H1 (cell line): ENCODE results near the gene PDE4B. TPM values are rescaled to one million over a fixed set of nuclear protein-coding genes. Genes with fewer than 3 reads are reported as not detected.

Experiments
- CTCF ChIA-PET: fragments of 300-600 bp; sonication (Branson Sonifier 250); formaldehyde crosslinking; loops from one replicate; lab custom pipeline; 2021; ENCODE audit not compliant: partially characterized antibody; lab: Charles Lee
- POLR2A ChIA-PET: fragments of 300-600 bp; sonication (Branson Sonifier 250); formaldehyde crosslinking; loops from one replicate; lab custom pipeline; 2021; ENCODE audit warnings: inconsistent platforms; ENCODE audit not compliant: partially characterized antibody; lab: Charles Lee
- DNase-seq, 2 experiments: peaks; one replicate each; pipeline versions ENCODE4 v3.0.0 to v3.0.0-alpha.2; 2010 to 2022; ENCODE audit warnings: low spot score in 2 of 2, low read depth in 1 of 2, mixed read lengths in 1 of 2
- FAIRE-seq: peaks from 2 replicates; lab custom pipeline; 2011; peaks lifted over from hg19 to GRCh38; lab: Jason Lieb, UNC
- H2AFZ ChIP-seq: 2 replicates; pipeline ENCODE4 v1.8.1; 2012; ENCODE audit warnings: low read length, inconsistent platforms
- H2AK5ac ChIP-seq: 2 replicates; pipeline ENCODE4 v1.6.1; 2013; ENCODE audit warnings: low read depth, low read length
- H2BK120ac ChIP-seq: replicated peaks from 2 replicates; pipeline ENCODE3; 2013; ENCODE audit warnings: low read depth, low read length, inconsistent platforms
- H2BK12ac ChIP-seq: 2 replicates; pipeline ENCODE4 v1.6.1; 2013; ENCODE audit warnings: low read depth, low read length
- H2BK15ac ChIP-seq: 2 replicates; pipeline ENCODE4 v1.6.1; 2013; ENCODE audit warnings: low read length
- H2BK20ac ChIP-seq: 2 replicates; pipeline ENCODE4 v1.6.1; 2013; ENCODE audit warnings: low read length
- H2BK5ac ChIP-seq: 2 replicates; pipeline ENCODE4 v1.6.1; 2013; ENCODE audit warnings: low read depth, low read length
- H3K14ac ChIP-seq: 2 replicates; pipeline ENCODE4 v1.6.1; 2013; ENCODE audit warnings: inconsistent platforms; ENCODE audit not compliant: insufficient read length
- H3K18ac ChIP-seq: 2 replicates; pipeline ENCODE4 v1.6.1; 2013; ENCODE audit warnings: low read length; ENCODE audit errors: extremely low read depth
- H3K23ac ChIP-seq: 2 replicates; pipeline ENCODE4 v1.6.1; 2013; ENCODE audit warnings: inconsistent platforms; ENCODE audit not compliant: insufficient read length
- H3K23me2 ChIP-seq: 2 replicates; pipeline ENCODE4 v1.6.1; 2013; ENCODE audit warnings: low read depth, low read length
- H3K27ac ChIP-seq: 2 replicates; pipeline ENCODE4 v1.6.1; 2011; ENCODE audit warnings: low read depth, low read length, inconsistent platforms
- H3K27me3 ChIP-seq, 4 experiments: replicated peaks in 1 of 4; 1 replicate in 1 of 4; 2 replicates in 3 of 4; pipeline versions ENCODE4 v1.6.1 to v1.8.1; 2011 to 2013; ENCODE audit warnings: low read length in 3 of 4, mild to moderate bottlenecking in 3 of 4, inconsistent platforms in 2 of 4, mixed read lengths in 2 of 4, moderate library complexity in 1 of 4; ENCODE audit not compliant: control insufficient read depth in 3 of 4, insufficient read depth in 3 of 4; ENCODE audit errors: extremely low read depth in 1 of 4
- H3K36me3 ChIP-seq, 4 experiments: 2 replicates each; pipeline versions ENCODE4 v1.6.1 to v1.8.1; 2011 to 2013; ENCODE audit warnings: mild to moderate bottlenecking in 4 of 4, low read length in 3 of 4, moderate library complexity in 2 of 4, control low read depth in 1 of 4, inconsistent platforms in 1 of 4; ENCODE audit not compliant: insufficient read depth in 4 of 4, control insufficient read depth in 2 of 4
- H3K4ac ChIP-seq: replicated peaks from 2 replicates; pipeline ENCODE3; 2013; ENCODE audit warnings: low read length, low read depth, mixed read lengths, inconsistent platforms; ENCODE audit not compliant: insufficient read length
- H3K4me1 ChIP-seq, 4 experiments: replicated peaks in 1 of 4; 1 replicate in 1 of 4; 2 replicates in 3 of 4; pipeline versions ENCODE4 v1.6.1 to v1.8.1; 2011 to 2013; ENCODE audit warnings: low read length in 3 of 4, inconsistent platforms in 2 of 4, mixed read lengths in 1 of 4; ENCODE audit not compliant: insufficient read depth in 4 of 4, control insufficient read depth in 3 of 4
- H3K4me2 ChIP-seq, 2 experiments: 2 replicates each; pipeline versions ENCODE4 v1.6.1 to v1.8.1; 2011 to 2013; ENCODE audit warnings: low read depth in 2 of 2, low read length in 2 of 2, control low read depth in 1 of 2, inconsistent platforms in 1 of 2, mild to moderate bottlenecking in 1 of 2; ENCODE audit not compliant: insufficient read depth in 1 of 2
- H3K4me3 ChIP-seq, 4 experiments: fragments of 200-600, 300-600 bp in 1 of 4; sonication (generic), shearing (Covaris generic), sonication (Bioruptor Twin) in 1 of 4; 2 replicates each; pipeline versions ENCODE4 v1.5.1 to v1.8.1; 2011 to 2016; ENCODE audit warnings: low read length in 4 of 4, low read depth in 3 of 4, control low read depth in 2 of 4, inconsistent platforms in 2 of 4, mild to moderate bottlenecking in 2 of 4, mixed read lengths in 1 of 4, moderate library complexity in 1 of 4; ENCODE audit not compliant: insufficient read depth in 2 of 4; ENCODE audit errors: extremely low read depth in 1 of 4
- H3K56ac ChIP-seq: replicated peaks from 2 replicates; pipeline ENCODE3; 2013; ENCODE audit warnings: low read depth, mild to moderate bottlenecking, mixed read lengths, low read length, inconsistent platforms; ENCODE audit not compliant: insufficient read length
- H3K79me1 ChIP-seq: 2 replicates; pipeline ENCODE4 v1.6.1; 2013; ENCODE audit warnings: low read depth, low read length, control low read depth
- H3K79me2 ChIP-seq, 2 experiments: 2 replicates each; pipeline versions ENCODE4 v1.6.1 to v1.8.1; 2012 to 2013; ENCODE audit warnings: low read length in 2 of 2, mild to moderate bottlenecking in 2 of 2, inconsistent platforms in 1 of 2; ENCODE audit not compliant: insufficient read depth in 2 of 2, control insufficient read depth in 1 of 2
- H3K9ac ChIP-seq, 4 experiments: replicated peaks in 1 of 4; 1 replicate in 1 of 4; 2 replicates in 3 of 4; pipeline versions ENCODE4 v1.6.1 to v1.8.1; 2011 to 2013; ENCODE audit warnings: low read depth in 3 of 4, low read length in 3 of 4, control low read depth in 2 of 4, mild to moderate bottlenecking in 2 of 4, moderate library complexity in 2 of 4, inconsistent platforms in 1 of 4; ENCODE audit errors: extremely low read depth in 1 of 4
- H3K9me3 ChIP-seq, 2 experiments: 2 replicates each; pipeline versions ENCODE4 v1.6.1 to v1.8.1; 2012 to 2013; ENCODE audit warnings: mild to moderate bottlenecking in 2 of 2, moderate library complexity in 2 of 2, control low read depth in 1 of 2, inconsistent platforms in 1 of 2, low read depth in 1 of 2, low read length in 1 of 2, mixed read lengths in 1 of 2; ENCODE audit not compliant: insufficient read depth in 2 of 2
- H4K20me1 ChIP-seq, 2 experiments: replicated peaks in 1 of 2; 2 replicates each; pipeline versions ENCODE3 to v1.8.1; 2011 to 2013; ENCODE audit warnings: inconsistent platforms in 2 of 2, low read length in 2 of 2, mild to moderate bottlenecking in 1 of 2; ENCODE audit not compliant: insufficient read depth in 2 of 2, control insufficient read depth in 1 of 2
- H4K5ac ChIP-seq: 2 replicates; pipeline ENCODE4 v1.6.1; 2013; ENCODE audit warnings: low read length, low read depth, mixed read lengths, inconsistent platforms; ENCODE audit not compliant: insufficient read length
- H4K8ac ChIP-seq: 2 replicates; pipeline ENCODE4 v1.8.0; 2013; ENCODE audit warnings: mild to moderate bottlenecking, moderate library complexity, low read length, inconsistent platforms; ENCODE audit not compliant: insufficient read depth; ENCODE audit errors: extremely low read depth
- H4K91ac ChIP-seq: replicated peaks from 2 replicates; pipeline ENCODE3; 2013; ENCODE audit warnings: low read length, mixed read lengths, inconsistent platforms; ENCODE audit not compliant: insufficient read length
- PHF8 ChIP-seq: fragments of 200-600 bp; sonication (generic); conservative IDR thresholded peaks from 2 replicates; pipeline ENCODE4 v1.7.1; 2012; ENCODE audit warnings: low read depth, mild to moderate bottlenecking, inconsistent platforms, low read length, moderate library complexity
- POLR2AphosphoS5 ChIP-seq: IDR thresholded peaks from 2 replicates; pipeline ENCODE4 v1.6.1; 2011; ENCODE audit warnings: low read depth, low read length
- WGBS, 2 experiments: shearing (Covaris generic) in 1 of 2; methylation state at CpG; one replicate each; pipeline versions ENCODE4 v1.1.6 to v1.1.7; 2013 to 2015; ENCODE audit warnings: low lambda C conversion rate in 2 of 2, mixed read lengths in 2 of 2, inconsistent platforms in 1 of 2, low coverage in 1 of 2, missing lambda C conversion rate in 1 of 2; ENCODE audit not compliant: insufficient replicate concordance in 2 of 2, insufficient coverage in 1 of 2, insufficient read length in 1 of 2; ENCODE audit errors: extremely low coverage in 1 of 2, missing lambda C conversion rate in 1 of 2; 5-methylcytosine and 5-hydroxymethylcytosine counted together
- polyA plus RNA-seq, 7 experiments: library from polyadenylated mRNA; depleted of rRNA in 3 of 7; stranded (reverse) in 5 of 7; unstranded in 2 of 7; fragments of >200 nt in 5 of 7; fragments of 200-250 nt in 2 of 7; gene quantifications; 1 replicate in 5 of 7; 2 replicates in 1 of 7; 4 replicates in 1 of 7; pipeline versions ENCODE4 v1.2.1 to v1.2.3, GENCODE V29; 2011 to 2013; ENCODE audit warnings: missing spikeins in 2 of 7, mixed read lengths in 2 of 7
- total RNA-seq: library from RNA; stranded (reverse); fragmentation: NEBNext Ultra II Directional; extraction: Animal tissue kit (Norgen Biotek cat#: 25700); gene quantifications from 2 replicates; pipeline ENCODE4 v1.2.1, GENCODE V29; 2021

Gene PDE4B
- total and polyA plus RNA-seq, 2 of the 8 experiments (the other 6 are each of a cell fraction or from before 2014, with no cell fraction given) = 5.0 to 15.1 TPM

DNA sequence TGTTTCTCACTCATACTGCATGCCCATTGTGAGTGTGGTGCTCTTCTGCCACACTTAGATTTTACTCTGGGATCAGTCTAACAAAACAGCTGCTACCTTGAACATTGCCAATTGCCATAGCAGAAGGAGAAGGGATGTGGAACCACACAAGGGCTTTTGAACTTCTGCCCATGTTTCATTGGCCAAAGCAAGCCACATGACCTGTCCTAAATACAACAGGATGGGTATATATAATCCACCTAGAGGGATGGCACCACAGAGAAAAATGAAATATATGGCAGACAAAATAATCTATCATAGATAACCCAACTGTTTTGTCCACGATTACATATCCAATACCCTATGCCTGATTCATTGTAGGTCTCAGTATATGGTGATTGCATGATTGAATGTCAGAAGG is 26.3 kb downstream of the PDE4B start:
- no peaks in the 10 kb centered on the region for H3K79me1 ChIP-seq
- H2BK120ac ChIP-seq = no peak overlapping the region
- H4K91ac ChIP-seq = no peak overlapping the region
- no peak for FAIRE-seq
- no peak overlapping the region for H3K23ac ChIP-seq
- POLR2A ChIA-PET = no interaction called here
- H3K36me3 ChIP-seq = no peaks in the 10 kb centered on the region
- no peak for DNase-seq
- no peak overlapping the region for H2BK5ac ChIP-seq
- H3K4me1 ChIP-seq = no peaks in the 10 kb centered on the region
- H3K9me3 ChIP-seq = no peaks in the 10 kb centered on the region
- no peak overlapping the region for H2BK15ac ChIP-seq
- H4K8ac ChIP-seq = no peak overlapping the region
- no peak overlapping the region for H3K4me2 ChIP-seq
- no peak overlapping the region for H3K4ac ChIP-seq
- no peak overlapping the region for H3K27ac ChIP-seq
- no peak overlapping the region for H2AFZ ChIP-seq
- no peaks in the 10 kb centered on the region for H3K79me2 ChIP-seq
- H4K5ac ChIP-seq = no peak overlapping the region
- H2AK5ac ChIP-seq = no peak overlapping the region
- no peak overlapping the region for H3K9ac ChIP-seq
- H3K27me3 ChIP-seq = peaks cover 0 to 1% (median 0%) of the 10 kb centered on the region in 4 experiments; a peak in 1 of 7 replicates
- H3K4me3 ChIP-seq = no peak overlapping the region
- no peak overlapping the region for H3K56ac ChIP-seq
- WGBS, 2 experiments = 100% methylated on average over 1 of the region's 1 CpG; no CpG with 5 or more reads in 1 of the 2 experiments
- H3K23me2 ChIP-seq = no peaks in the 10 kb centered on the region
- no peak overlapping the region for H3K18ac ChIP-seq
- no peaks in the 10 kb centered on the region for H4K20me1 ChIP-seq
- H2BK12ac ChIP-seq = no peak overlapping the region
- CTCF ChIA-PET = no interaction called here
- H2BK20ac ChIP-seq = no peak overlapping the region
- no peak overlapping the region for H3K14ac ChIP-seq
- TF ChIP-seq POLR2AphosphoS5 (no peak), PHF8 (no peak)
